Measurements from ENCODE around the gene POLR1F. TPM values are rescaled to one million over a fixed set of nuclear protein-coding genes. Genes with fewer than 3 reads are reported as not detected.
A peak's percentile ranks its signal among the peaks of the same experiment; 100 is the strongest.
"Not testable (repeated sequence)": the region's sequence is repeated elsewhere in the genome, so short reads cannot be mapped to it uniquely, and the experiment has no call there.

POLR1F gene
- total RNA-seq, 1 experiment from 2014 or later = 53.5 TPM

- no peak overlapping the region for H3K4me3 ChIP-seq
- H3K27me3 ChIP-seq = no peaks in the 10 kb centered on the region
- H3K9me3 ChIP-seq (replicated peaks) = no peaks in the 10 kb centered on the region
- no peak for DNase-seq
- no peaks in the 10 kb centered on the region for H3K4me1 ChIP-seq
- H3K27ac ChIP-seq = no peak overlapping the region
- H3K36me3 ChIP-seq = peaks cover 35% of the 10 kb centered on the region
Observed at GRCh38 chr7:19698331-19698730, 10.5 kb downstream of the POLR1F start.

- no peak overlapping the region for H3K4me3 ChIP-seq
- no peak overlapping the region for H3K27ac ChIP-seq
- no peaks in the 10 kb centered on the region for H3K4me1 ChIP-seq
- H3K36me3 ChIP-seq = peaks cover 25% of the 10 kb centered on the region
- no peaks in the 10 kb centered on the region for H3K27me3 ChIP-seq
- H3K9me3 ChIP-seq (replicated peaks) = 0 out of 2 replicates have a peak, but pooled peaks cover 3% of the 10 kb centered on the region
- no peak for DNase-seq
Observed at GRCh38 chr7:19696926-19697325, 11.9 kb downstream of the POLR1F start.

GRCh38 chr7:19692111-19692828 lies 16.6 kb downstream of the POLR1F start:
- H3K9me3 ChIP-seq (replicated peaks) = peaks cover 15% of the 10 kb centered on the region; the same call in 1 of the 2 replicates
- no peak for DNase-seq
- no peak overlapping the region for H3K27ac ChIP-seq
- H3K4me1 ChIP-seq = no peaks in the 10 kb centered on the region
- peaks cover under 1% of the 10 kb centered on the region; the same call in 1 of the 2 replicates for H3K36me3 ChIP-seq
- no peaks in the 10 kb centered on the region for H3K27me3 ChIP-seq
- H3K4me3 ChIP-seq = no peak overlapping the region

GRCh38 chr7:19690736-19691135 lies 18.1 kb downstream of the POLR1F start:
- Histone ChIP-seq H3K27ac (no peak overlapping the region), H3K27me3 (no peaks in the 10 kb centered on the region), H3K4me1 (no peaks in the 10 kb centered on the region), H3K9me3 (replicated peaks) (peaks cover 15% of the 10 kb centered on the region; the same call in 1 of the 2 replicates), H3K4me3 (no peak overlapping the region), H3K36me3 (no peaks in the 10 kb centered on the region; the same call in 1 of the 2 replicates)
- no peak for DNase-seq

GRCh38 chr7:19689130-19689529 lies 19.7 kb downstream of the POLR1F start:
- peak overlapping the region; percentile 9; the same call in 1 of the 2 replicates for H3K4me3 ChIP-seq
- not testable (repeated sequence) for H3K27ac ChIP-seq, H3K36me3 ChIP-seq, H3K27me3 ChIP-seq, H3K4me1 ChIP-seq
- peaks cover 15% of the 10 kb centered on the region; the same call in 1 of the 2 replicates for H3K9me3 ChIP-seq (replicated peaks)
- peak; percentile 12 to 19 for DNase-seq

GRCh38 chr7:19681596-19681995 lies 27.2 kb downstream of the POLR1F start:
- no peak for DNase-seq
- Histone ChIP-seq H3K4me1 (no peaks in the 10 kb centered on the region), H3K9me3 (replicated peaks) (no peaks in the 10 kb centered on the region), H3K36me3 (no peaks in the 10 kb centered on the region), H3K27ac (no peak overlapping the region), H3K4me3 (no peak overlapping the region), H3K27me3 (no peaks in the 10 kb centered on the region)

GRCh38 chr7:19677180-19677579 lies 31.7 kb downstream of the POLR1F start:
- no peaks in the 10 kb centered on the region for H3K9me3 ChIP-seq (replicated peaks)
- H3K27me3 ChIP-seq = no peaks in the 10 kb centered on the region

GRCh38 chr7:19675816-19676215 lies 33.0 kb downstream of the POLR1F start:
- no peaks in the 10 kb centered on the region for H3K9me3 ChIP-seq (replicated peaks)
- no peaks in the 10 kb centered on the region for H3K27me3 ChIP-seq
- no peak for DNase-seq
- H3K4me3 ChIP-seq = no peak overlapping the region
- no peak overlapping the region for H3K27ac ChIP-seq
- H3K4me1 ChIP-seq = no peaks in the 10 kb centered on the region
- H3K36me3 ChIP-seq = no peaks in the 10 kb centered on the region

More at GRCh38 chr7:19677180-19677579, 31.7 kb downstream of the POLR1F start:
- H3K4me3 ChIP-seq = no peak overlapping the region
- no peaks in the 10 kb centered on the region for H3K36me3 ChIP-seq
- no peak for DNase-seq
- no peak overlapping the region for H3K27ac ChIP-seq
- no peaks in the 10 kb centered on the region for H3K4me1 ChIP-seq

GRCh38 chr7:19674266-19674960 lies 34.4 kb downstream of the POLR1F start:
- Histone ChIP-seq H3K4me1 (no peaks in the 10 kb centered on the region), H3K9me3 (replicated peaks) (no peaks in the 10 kb centered on the region), H3K36me3 (no peaks in the 10 kb centered on the region), H3K4me3 (no peak overlapping the region), H3K27ac (no peak overlapping the region), H3K27me3 (no peaks in the 10 kb centered on the region)
- peak in 1 of 2 experiments; percentile 19 for DNase-seq

- no peaks in the 10 kb centered on the region for H3K27me3 ChIP-seq
- no peak for DNase-seq
- no peak overlapping the region for H3K4me3 ChIP-seq
- H3K9me3 ChIP-seq (replicated peaks) = no peaks in the 10 kb centered on the region
- H3K27ac ChIP-seq = no peak overlapping the region
- H3K4me1 ChIP-seq = no peaks in the 10 kb centered on the region
- no peaks in the 10 kb centered on the region for H3K36me3 ChIP-seq
Observed at GRCh38 chr7:19670806-19671205, 38.0 kb downstream of the POLR1F start.

- peak in 1 of 2 experiments; percentile 64 for DNase-seq
- Histone ChIP-seq H3K27me3 (no peaks in the 10 kb centered on the region), H3K4me3 (no peak overlapping the region), H3K27ac (no peak overlapping the region), H3K4me1 (no peaks in the 10 kb centered on the region), H3K36me3 (no peaks in the 10 kb centered on the region), H3K9me3 (replicated peaks) (no peaks in the 10 kb centered on the region)
Observed at GRCh38 chr7:19665399-19666008, 43.3 kb downstream of the POLR1F start.

GRCh38 chr7:19663816-19664462 lies 44.9 kb downstream of the POLR1F start:
- no peaks in the 10 kb centered on the region for H3K36me3 ChIP-seq
- no peaks in the 10 kb centered on the region for H3K4me1 ChIP-seq
- no peak overlapping the region for H3K27ac ChIP-seq
- peak in 1 of 2 experiments; percentile 13 for DNase-seq
- no peaks in the 10 kb centered on the region for H3K27me3 ChIP-seq
- H3K9me3 ChIP-seq (replicated peaks) = no peaks in the 10 kb centered on the region
- no peak overlapping the region for H3K4me3 ChIP-seq

- Histone ChIP-seq H3K4me3 (no peak overlapping the region), H3K9me3 (replicated peaks) (no peaks in the 10 kb centered on the region), H3K36me3 (no peaks in the 10 kb centered on the region), H3K4me1 (no peaks in the 10 kb centered on the region), H3K27ac (no peak overlapping the region), H3K27me3 (no peaks in the 10 kb centered on the region)
- DNase-seq = no peak
Observed at GRCh38 chr7:19648791-19649190, 60.0 kb downstream of the POLR1F start.
